Peyer's patch (tissue), 4 donors: Measurements from ENCODE around the gene NDUFV1.

Source experiments
- POLR2A ChIP-seq, 2 donors: fragments of 450-650 bp; IDR thresholded peaks; one replicate each; pipeline ENCODE4 v1.5.1; 2017; ENCODE audit warnings: antibody characterized with exemption in 2 of 2, mild to moderate bottlenecking in 2 of 2, moderate library complexity in 2 of 2
- TF ChIP-seq, protein P1 (sequence below), 6 experiments: fragments of 450-650 bp in 4 of 6; fragments of 200-600 bp in 2 of 6; sonication (generic) in 1 of 6; IDR thresholded peaks; one replicate each; pipeline ENCODE4 v1.5.1; 2017 to 2019; ENCODE audit warnings: antibody characterized with exemption in 6 of 6, mild to moderate bottlenecking in 3 of 6, moderate library complexity in 1 of 6

DNA sequence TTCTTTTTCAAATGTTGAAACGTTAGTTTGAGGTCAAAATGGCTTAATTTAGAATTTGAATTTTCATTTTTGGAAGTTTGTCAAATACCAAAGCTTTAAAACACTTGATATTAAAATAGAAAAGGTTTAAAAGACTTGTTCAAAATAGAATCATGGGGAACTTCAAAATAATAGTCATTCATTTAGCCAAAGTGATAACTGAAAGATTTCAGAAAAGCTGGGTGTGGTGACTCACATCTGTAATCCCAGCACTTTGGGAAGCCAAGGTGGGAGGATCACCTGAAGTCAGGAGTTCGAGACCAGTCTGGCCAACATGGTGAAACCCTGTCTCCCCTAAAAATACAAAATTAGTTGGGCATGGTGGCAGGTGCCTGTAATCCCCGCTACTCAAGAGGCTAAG lies 12.3 kb upstream of the NDUFV1 start:
- TF ChIP-seq, protein P1, sequence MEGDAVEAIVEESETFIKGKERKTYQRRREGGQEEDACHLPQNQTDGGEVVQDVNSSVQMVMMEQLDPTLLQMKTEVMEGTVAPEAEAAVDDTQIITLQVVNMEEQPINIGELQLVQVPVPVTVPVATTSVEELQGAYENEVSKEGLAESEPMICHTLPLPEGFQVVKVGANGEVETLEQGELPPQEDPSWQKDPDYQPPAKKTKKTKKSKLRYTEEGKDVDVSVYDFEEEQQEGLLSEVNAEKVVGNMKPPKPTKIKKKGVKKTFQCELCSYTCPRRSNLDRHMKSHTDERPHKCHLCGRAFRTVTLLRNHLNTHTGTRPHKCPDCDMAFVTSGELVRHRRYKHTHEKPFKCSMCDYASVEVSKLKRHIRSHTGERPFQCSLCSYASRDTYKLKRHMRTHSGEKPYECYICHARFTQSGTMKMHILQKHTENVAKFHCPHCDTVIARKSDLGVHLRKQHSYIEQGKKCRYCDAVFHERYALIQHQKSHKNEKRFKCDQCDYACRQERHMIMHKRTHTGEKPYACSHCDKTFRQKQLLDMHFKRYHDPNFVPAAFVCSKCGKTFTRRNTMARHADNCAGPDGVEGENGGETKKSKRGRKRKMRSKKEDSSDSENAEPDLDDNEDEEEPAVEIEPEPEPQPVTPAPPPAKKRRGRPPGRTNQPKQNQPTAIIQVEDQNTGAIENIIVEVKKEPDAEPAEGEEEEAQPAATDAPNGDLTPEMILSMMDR (IDR thresholded peaks at IDR 0.05): no peak
- no peak for TF ChIP-seq POLR2A (IDR thresholded peaks at IDR 0.05)
